DND-41 (cell line): ENCODE results near the gene HMCN2.

Experiments
- CTCF ChIP-seq: IDR thresholded peaks from 2 replicates; pipeline ENCODE4 v1.5.1; 2012; ENCODE audit warnings: borderline replicate concordance, low read length, moderate library complexity, mild to moderate bottlenecking; ENCODE audit not compliant: poor library complexity, severe bottlenecking; ENCODE audit errors: extremely low read depth
- EZH2 ChIP-seq: IDR thresholded peaks from 3 replicates; pipeline ENCODE4 v1.6.1; 2012; ENCODE audit warnings: borderline replicate concordance, low read depth, mild to moderate bottlenecking, moderate library complexity, low read length, inconsistent platforms; ENCODE audit not compliant: severe bottlenecking

- TF ChIP-seq CTCF = no peak
- no peak for TF ChIP-seq EZH2
Observed at GRCh38 chr9:130467316-130467715, 201.8 kb downstream of the HMCN2 start.
